ENCODE data around the gene ZIM2.

ZIM2 gene

DNA sequence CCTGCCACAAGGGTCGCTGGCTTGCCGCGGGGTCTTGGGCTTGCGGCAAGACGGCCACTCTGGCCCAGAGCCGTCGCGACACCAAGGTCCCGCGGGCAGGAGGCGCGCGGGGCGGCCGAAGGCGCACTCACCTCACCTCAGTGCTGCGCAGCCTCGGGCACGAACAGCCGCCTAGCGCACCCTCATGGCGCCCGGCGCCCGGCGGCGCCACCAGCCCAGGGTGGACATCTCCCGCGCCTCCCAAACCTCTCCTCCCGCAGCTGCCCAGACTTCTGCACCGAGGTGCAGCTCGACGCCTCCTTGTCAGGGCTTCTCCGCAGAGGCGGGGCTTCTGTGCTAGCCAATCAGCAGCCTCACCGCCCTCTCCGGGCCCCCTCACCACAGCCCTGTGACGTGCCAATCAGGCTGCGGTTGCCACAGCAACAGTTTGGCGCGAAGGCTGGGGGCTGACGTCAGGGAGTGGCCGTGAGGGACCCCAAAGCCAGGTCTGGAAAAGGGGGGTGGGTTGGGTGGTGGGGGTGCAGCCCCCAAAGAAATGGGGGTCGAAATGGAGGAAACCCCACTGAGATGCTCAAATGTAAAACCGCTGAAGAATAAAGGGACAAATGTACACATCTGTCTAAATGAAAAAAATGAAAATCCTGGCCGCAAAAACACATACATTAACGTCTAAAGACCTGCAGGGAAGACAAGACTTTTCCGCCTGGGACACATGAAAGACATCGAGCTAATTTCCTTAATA lies at the start of gene ZIM2, which contains the start of gene PEG3:
Gene ZIM2 (minus strand): TSS at position 276 of the 742 bp plus-strand sequence. CDS start 16,449 bp downstream, outside the sequence.
Gene PEG3 (minus strand): TSS at position 276 of the 742 bp plus-strand sequence. CDS start 16,071 bp downstream, outside the sequence.
- TF ChIP-seq, protein P1, sequence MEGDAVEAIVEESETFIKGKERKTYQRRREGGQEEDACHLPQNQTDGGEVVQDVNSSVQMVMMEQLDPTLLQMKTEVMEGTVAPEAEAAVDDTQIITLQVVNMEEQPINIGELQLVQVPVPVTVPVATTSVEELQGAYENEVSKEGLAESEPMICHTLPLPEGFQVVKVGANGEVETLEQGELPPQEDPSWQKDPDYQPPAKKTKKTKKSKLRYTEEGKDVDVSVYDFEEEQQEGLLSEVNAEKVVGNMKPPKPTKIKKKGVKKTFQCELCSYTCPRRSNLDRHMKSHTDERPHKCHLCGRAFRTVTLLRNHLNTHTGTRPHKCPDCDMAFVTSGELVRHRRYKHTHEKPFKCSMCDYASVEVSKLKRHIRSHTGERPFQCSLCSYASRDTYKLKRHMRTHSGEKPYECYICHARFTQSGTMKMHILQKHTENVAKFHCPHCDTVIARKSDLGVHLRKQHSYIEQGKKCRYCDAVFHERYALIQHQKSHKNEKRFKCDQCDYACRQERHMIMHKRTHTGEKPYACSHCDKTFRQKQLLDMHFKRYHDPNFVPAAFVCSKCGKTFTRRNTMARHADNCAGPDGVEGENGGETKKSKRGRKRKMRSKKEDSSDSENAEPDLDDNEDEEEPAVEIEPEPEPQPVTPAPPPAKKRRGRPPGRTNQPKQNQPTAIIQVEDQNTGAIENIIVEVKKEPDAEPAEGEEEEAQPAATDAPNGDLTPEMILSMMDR (conservative IDR thresholded peaks at IDR 0.05; ENCODE audit: low read length), result no peak
- no peak for DNase-seq (ENCODE audit: low read depth)
- no peak within 1 kb of the TSS for H3K4me3 ChIP-seq (ENCODE audit: low read length)

DNA sequence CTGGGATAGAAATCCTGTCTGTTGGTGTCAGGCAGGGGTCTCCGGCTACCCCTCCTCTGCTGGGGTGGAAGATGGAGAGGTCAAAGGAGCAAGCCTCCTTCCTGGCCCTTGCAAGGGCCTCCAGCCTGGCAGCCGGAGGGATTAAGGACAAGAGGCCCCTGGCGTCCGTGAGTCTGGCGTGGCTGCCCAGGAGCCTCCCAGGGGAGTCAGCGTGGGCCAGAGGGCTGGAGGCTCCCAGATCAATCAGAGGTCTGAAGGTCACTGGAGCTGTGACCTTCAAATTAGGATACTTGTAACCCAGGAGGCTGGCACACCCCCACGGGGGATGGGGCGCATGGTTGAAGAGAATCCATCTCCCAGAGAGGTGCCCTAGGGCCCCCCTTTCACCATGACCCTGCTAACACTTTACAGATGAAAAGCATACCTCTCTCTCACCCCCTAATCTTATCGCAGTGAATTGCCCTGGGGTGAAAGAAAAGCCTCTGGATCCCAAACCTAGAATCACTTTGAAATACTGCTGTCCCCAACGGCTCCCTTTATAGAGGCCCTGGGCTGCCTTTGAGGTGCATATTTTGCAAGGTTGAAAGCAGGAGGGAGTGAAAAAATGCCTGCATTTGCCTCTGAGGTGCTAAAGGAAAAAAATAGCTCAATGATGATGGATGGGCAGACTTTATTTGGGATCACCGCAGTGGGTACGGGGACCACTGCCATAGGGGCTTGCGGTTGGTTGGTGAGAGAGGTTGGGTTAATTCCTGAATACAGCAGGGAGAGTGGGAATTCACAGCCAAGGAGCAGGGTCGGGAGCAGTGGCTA lies 44.9 kb upstream of the ZIM2 start:
- DNase-seq (ENCODE audit: low read depth), result no peak
- H3K4me3 ChIP-seq (ENCODE audit: low read length), result no peak overlapping the region
- TF ChIP-seq, protein P1 (conservative IDR thresholded peaks at IDR 0.05; ENCODE audit: low read length), result no peak

- TF ChIP-seq, protein P1 (conservative IDR thresholded peaks at IDR 0.05; ENCODE audit: low read length), result no peak
These were observed 43.9 kb upstream of the ZIM2 start for GRCh38 chr19:56884441-56884840.

DNA sequence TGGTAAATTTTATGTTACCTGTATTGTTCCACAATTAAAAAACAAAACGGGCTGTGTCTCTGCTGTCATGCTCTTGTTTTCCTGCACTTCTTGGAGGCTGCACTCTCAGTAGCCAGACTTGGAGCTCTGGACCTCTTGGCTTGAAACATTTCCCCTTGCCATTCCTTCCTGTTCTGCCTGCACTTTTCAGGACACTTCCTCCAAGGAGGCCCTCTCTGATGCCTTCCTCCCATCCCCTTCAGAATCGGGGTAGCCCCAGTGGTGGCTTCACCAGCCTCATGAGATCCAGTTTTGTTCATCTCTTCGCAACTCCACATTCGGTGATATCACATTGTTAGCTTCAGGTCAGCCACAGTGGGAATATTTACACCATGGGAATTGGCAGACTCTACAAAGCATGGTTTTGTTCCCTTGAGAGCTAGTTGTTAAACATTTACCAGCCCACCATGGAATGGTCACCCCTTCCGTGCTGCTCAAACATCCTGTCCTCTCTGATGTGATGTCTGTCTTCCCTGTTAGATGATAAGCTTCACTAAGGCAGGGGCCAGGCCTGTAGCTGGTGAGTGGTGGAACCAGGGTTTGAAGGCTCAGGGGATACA lies 40.2 kb upstream of the ZIM2 start:
- TF ChIP-seq, protein P1 (conservative IDR thresholded peaks at IDR 0.05; ENCODE audit: low read length), result no peak
- H3K4me3 ChIP-seq (ENCODE audit: low read length), result no peak overlapping the region
- DNase-seq (ENCODE audit: low read depth), result no peak

More at GRCh38 chr19:56884441-56884840, 43.9 kb upstream of the ZIM2 start:
- no peak for DNase-seq (ENCODE audit: low read depth)
- H3K4me3 ChIP-seq (ENCODE audit: low read length), result no peak overlapping the region

DNA sequence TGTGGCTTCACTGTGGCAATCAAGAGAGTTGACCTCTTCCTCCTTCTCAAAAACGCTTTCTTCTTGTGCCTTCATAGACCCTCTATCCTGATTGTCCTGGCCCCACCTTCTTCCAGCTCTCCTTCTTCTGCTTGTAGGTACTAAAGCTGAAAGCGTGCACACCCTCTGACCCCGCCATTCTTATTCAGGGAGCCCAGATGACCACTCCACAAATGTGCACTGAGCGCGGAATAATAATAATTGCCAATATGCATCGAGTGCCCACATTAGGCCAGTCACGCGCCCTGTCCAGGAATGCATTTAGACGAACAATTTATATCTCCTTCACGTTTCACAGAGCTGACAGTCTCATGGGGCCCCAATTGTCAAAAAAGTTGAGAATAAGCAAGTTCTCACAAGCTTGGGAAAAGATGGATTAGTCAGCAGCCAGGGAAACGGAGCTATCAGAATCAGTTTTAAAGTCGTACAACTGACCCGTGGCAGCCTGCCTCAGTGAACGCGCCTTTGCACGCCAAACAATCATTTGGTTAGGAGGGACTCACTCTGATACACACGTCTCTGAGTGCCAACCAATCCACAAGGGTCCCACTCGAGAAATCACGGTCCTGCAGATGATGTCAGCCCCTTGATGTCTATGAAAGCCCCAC lies 36.7 kb upstream of the ZIM2 start:
- DNase-seq (ENCODE audit: low read depth), result no peak
- H3K4me3 ChIP-seq (ENCODE audit: low read length), result no peak overlapping the region
- TF ChIP-seq, protein P1 (conservative IDR thresholded peaks at IDR 0.05; ENCODE audit: low read length), result no peak

GRCh38 chr19:56875717-56876116 lies 35.2 kb upstream of the ZIM2 start:
- TF ChIP-seq, protein P1 (conservative IDR thresholded peaks at IDR 0.05; ENCODE audit: low read length), result no peak
- DNase-seq (ENCODE audit: low read depth), result no peak
- no peak overlapping the region for H3K4me3 ChIP-seq (ENCODE audit: low read length)

All from AG10803 (cell line).